Stimulated activated CD8-positive, alpha-beta memory T cell treated with anti-CD3 and anti-CD28 coated beads, Interleukin-4, amount 100 ng/mL, for 1 hour (primary cell): ENCODE measurements around the gene MYRIP.

Source experiments
- DNase-seq, 2 donors: peaks; one replicate each; pipeline ENCODE4 v3.0.0-alpha.2; 2020; ENCODE audit warnings: low read depth in 2 of 2, low spot score in 1 of 2

MYRIP gene

DNA sequence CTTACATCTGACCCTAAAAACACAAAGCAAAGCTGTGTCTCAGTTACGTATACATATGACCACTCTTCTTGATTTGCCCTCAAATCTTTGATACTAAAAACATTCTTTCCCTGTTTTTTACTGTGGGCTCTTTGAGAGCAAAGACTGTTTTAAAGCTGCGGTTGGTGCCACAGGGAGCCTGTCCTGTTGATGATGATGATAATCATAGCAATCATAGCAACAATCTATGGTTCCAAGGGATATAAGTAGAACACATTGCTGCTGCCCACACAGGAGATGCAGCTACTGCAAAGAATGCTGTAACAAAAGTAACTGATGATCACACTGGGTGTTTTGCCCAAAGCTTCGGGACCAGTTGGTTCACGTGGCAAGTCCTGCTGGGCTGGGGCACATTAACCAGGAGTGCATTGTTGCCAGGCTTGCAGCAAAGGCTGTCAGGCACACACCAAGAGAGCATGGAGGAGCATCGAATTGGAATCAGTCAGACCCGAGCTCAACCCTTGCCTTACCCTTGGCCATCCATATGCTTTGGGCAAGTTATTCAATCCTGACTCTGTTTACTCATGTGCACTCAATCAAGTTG, 368.7 kb downstream of the MYRIP start:
- no peak for DNase-seq

DNA sequence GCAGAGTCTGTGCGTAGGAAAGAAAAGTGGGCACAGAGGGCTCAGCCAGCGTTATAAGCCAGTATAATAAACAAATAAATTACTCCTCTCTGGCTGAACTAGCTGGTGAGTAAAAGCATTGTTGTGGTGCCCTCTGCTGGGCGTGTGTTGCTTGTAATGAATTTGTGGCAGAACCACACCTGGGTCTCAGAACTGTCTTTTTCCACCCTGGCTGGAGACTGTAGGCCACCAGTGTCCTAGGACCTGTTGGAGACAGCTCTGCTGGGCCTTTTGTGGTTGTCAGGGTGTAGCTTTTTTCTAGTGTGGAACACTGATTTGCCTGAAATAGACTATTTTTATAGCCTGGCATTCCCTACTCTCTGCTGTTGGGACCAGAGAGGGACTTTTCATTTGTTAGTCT, 369.6 kb downstream of the MYRIP start:
- DNase-seq, result peak in 1 of 2 donors; percentile 25

DNA sequence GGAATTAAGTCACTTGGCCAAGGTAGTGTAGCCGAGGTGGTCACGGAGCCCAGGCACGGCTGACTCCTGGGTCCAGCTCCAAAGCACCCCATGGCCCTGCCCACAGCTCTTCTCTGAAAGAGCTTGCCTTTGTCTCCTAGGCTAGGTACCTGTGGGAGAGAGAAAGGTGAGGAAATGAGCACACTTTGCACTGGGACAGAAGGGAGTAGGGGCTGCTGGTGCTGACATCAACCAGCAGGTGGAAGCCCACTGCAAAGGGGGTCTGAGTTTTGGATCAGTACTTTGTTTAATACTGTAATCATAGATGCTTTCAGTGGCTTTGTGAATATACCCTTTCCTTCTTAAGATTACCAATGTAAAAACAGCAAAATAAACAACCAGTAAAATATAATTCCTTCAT, 371.8 kb downstream of the MYRIP start:
- DNase-seq, result no peak

DNA sequence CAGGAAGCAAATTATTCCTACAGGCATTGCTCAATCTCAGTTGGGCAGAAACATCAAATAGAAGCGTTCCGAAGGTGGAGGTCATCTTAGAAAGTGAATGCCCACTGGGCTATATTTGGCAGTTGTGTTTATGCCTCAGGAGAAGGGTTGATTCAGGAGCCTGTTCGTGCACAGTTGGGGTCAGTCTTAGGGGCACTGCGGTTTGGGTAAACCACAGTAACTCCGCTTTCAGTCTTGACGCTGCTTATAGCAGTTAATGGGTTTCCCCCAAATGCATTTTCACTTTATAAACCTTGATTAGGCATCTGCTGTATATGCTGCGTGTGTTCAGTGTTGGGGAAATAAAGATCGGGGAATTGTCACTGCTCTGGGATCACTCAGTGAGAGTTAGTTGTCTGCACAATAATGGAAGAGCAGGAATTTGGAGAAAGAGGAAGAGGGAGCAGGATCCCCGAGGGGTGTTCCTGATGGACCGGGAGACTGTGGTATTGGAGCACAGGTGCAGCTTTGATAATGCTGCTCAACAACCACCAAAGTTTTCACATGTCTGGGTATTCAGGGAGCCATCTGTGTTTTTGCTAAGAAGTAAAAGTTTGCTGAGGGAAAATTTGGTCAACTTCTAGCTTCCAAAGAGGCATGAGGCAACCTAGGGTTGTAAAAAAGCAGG, 375.8 kb downstream of the MYRIP start:
- DNase-seq, result no peak

DNA sequence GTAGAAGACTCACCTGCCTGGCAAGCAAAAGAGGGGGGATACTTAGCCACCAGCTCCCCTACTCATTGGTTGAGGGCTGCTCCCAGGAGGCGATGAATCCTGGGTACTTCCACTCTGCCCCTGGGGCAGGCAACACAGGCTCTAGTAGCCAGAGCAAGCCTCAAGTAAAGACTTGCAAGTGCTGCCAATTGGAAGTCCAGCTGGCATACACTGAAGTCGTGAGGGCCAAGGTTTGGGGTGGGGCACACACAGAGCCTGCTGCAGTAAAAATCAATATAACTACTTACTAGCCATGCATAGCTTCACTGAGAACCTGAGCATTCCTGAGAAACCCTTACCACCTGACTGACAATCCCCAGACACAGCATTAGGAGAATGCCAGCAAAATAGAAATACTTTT, 377.1 kb downstream of the MYRIP start:
- DNase-seq, result no peak

DNA sequence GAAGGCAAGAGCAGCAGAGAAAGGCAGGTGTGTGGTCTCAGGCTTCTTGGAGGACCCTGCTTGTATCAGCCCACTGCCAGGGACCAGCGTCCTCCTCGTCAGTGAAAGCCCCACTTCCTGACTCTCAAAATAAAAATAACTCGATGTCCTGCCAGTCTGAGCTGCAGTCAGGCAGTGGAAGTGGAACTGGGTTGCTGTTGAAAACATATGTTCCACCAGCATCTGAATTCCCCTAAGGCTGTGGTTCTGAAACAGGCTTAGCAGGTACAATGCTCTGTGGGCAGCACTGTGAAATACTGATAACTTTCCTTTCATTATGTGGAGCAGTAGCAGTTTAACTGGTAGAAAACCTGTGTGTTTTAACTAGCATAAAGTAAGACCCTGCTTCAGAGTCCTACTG, 378.5 kb downstream of the MYRIP start:
- no peak for DNase-seq

DNA sequence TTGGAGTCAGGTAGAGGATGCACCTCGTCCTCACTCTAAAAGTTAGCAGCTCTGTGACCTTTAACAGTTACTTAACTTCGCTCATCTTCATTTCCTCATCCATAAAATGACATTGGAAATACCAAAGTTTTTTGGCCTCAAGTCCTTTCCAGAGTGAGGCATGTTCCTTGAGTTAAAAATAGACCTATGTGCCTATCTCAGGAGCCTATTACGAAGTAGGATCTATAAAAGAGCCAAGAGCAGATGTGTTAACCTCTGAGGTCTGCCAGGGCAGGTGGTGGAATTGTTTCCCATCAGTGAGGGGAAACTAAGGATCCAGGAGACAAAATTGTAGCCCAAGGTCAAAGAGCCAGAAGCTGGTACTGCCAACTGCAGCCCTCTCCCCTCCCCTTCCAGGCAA, 379.7 kb downstream of the MYRIP start:
- DNase-seq, result no peak

DNA sequence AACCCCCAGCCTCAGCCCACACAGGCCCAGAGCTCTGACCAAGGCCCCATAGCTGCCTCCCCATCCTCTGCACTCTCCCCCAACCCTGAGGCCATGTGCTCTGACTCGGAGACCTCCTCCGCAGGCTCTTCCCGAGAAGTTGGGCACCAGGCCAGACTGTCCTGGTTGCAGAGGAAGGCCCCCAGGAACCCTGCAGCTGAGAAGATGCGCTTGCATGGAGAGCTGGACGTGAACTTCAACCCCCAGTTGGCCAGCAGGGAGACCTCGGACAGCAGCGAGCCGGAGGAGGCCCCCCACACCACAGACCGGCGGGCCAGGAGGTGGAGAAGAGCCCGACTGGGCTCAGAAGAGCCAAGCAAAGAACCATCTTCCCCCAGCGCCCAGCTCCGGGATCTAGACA, 380.6 kb downstream of the MYRIP start:
- no peak for DNase-seq

DNA sequence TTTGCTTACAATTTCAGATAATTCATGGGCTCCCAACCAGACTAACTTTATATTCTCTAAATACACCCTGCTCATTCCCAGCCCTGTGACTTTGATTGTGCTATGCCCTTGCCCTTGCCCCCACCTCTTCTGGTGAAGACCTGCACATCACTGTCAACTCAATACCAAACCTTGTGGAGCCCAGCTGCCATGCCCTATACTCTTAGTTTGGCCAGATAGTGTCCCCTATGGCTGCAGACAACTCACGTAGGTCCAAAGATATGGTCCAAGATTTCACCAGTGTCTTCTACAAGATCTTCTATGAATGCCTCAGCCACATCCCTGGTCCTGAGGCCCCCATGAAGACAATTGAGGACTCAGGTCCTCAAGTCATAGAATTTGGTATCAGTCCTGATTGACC, 381.8 kb downstream of the MYRIP start:
- DNase-seq, result no peak

DNA sequence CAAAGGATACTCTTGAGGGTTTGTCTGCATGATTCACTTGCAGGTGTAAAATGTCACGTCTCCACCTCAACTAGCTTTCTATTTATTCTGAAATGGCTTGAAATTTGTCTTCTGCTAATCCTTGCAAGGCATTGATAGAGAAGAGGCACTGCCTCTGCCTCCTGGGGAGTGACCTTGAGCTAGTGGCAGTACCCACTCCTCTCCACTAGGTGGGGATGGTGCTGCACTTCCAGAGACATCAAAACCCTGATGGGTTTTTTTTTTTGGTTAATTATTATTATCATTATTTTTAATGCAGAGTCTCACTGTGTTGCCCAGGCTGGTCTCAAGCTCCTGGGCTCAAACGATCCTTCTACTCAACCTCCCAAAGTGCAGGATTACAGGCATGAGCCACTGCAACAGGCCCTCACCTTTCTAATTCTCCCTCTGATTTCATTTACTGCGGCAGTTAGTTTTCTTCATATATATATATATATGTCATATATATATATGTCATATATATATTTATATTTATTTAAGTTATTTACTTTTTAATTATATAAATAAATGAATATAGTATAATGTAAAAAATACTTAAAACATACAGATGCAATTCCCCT, 382.5 kb downstream of the MYRIP start:
- DNase-seq, result peak; percentile 13 to 29

DNA sequence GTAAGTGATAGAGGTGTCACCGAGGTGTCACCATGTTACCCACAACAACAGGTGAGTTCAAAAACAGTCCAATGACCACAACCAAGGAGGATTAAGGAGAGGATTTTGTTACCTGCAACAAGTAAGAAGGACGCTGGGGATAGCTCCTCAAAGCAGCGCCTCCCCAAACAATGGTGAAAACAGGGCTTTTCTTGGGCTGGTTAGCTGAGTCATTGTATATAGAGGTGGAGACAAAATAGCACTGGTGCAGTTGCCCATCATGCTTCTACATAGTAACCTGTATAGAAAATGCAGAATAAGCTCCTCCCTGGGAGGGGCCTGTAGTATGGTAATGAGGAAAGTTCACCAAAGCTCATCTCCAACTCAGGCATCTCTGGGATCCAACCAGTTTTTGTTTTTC, 383.2 kb downstream of the MYRIP start:
- no peak for DNase-seq

DNA sequence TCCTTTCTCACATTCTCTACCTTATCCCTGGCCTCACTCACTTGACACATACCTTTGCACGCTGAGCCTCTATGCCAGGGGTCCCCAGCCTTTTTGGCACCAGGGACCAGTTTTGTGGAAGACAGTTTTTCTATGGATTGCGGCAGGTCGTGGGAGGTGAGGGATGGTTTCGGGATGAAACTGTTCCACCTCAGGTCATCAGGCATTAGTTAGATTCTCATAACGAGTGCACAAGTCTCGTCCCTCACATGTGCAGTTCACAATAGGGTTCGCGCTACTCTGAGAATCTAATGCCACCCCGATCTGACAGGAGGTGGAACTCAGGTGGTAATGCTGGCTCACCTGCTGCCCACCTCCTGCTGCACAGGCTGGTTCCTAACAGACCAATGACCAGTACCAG, 387.6 kb downstream of the MYRIP start:
- no peak for DNase-seq

DNA sequence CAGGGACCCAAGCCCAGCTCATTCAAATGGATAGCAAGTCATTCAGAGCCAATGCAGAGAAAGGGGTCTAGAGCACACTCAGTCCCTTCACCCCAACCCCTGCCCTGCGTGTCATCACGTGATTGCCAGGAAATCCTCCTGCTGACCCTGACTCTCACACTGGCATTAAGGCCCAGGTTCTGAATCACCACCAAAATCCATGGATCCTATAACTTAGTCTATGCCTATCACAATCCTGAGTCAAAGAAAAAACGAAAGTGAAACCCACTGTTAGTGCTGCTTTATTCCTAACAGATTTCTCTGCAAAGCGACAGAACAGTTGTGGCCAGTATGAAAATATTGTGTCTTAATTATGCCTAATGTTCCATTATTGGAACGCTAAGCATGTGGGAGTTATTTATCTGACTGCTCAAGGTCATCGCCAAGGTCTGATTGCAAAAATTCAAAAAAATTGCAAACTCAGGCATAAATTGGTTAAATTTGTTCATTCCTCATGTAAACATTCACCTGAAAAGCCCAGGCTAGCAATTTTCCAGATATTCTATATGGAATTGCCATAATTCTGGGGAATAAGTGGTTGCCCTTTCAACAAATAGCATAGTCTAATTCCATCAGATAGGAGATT, 391.4 kb downstream of the MYRIP start:
- DNase-seq, result no peak

DNA sequence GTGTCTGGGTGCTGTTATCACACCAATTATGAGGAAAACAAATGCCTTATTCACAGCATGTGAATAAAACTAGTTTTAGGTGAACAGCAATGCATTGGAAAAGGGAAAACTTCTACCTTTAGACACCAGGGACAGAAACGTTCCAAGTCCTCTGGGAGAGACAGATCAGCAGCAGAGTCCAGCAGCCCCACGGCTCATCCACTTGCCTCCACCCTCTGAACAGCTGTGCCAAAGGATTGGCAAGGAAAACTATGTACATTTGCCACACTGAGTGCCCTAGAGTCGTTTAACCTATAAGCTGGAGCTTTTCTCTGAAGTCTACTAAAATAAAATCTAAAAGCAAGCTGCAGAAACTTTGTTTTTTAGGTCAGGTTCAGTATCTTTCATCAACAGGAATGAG, 392.4 kb downstream of the MYRIP start:
- no peak for DNase-seq

DNA sequence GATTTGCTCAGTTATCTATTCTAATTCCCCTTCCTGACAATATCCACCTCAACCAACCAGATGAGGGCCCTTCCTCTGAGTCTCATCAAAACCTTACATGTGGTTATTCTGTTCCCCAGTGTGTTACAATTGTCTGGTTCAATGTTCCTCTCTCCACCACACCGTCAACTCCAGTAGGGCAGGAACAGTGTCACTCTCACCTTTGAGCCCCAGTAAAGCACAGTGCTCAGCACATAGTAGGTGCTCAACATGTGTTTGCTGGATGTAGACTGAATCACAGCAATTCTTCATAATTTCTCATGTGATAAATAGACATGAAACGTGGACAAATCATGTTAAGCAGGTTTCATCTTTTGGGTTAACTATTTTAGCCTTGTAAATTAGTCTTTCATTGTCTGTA, 397.1 kb downstream of the MYRIP start:
- no peak for DNase-seq

DNA sequence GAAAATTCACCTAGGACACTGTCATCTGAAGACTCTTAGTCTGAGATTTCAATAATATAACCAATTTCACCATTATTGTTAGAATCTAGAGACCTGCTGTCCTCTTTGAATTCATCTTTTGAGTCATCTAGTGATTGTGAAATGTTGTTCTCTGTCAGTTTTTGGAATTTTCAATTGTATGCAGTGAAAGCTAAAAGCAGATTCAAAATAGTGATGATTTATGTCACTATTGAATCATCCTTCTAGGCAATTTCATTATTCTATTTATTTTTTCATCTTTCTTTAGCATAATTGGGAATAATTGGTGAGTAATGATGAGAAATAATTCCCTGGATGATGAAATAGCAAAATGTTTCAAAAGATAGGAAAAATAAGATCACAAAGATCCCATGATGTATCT, 398.4 kb downstream of the MYRIP start:
- no peak for DNase-seq

DNA sequence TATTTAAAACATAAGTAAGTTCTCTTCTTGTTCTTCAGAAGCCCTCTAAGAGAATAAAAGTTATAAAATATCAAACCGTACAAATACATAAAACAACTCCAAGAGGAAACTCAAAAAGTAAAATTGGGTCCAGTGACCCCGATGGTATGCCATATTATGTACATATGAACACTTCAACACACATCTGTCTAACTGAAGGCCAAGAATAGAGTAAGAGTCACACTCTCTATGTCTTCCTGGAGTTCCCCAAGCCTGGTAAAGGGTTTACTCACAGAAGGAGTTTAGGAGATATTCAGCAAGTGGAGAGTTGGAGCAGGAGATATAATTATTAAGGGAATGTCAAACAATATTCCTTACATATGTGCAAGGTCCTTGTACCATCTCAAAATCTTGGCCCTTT, 398.8 kb downstream of the MYRIP start:
- no peak for DNase-seq

DNA sequence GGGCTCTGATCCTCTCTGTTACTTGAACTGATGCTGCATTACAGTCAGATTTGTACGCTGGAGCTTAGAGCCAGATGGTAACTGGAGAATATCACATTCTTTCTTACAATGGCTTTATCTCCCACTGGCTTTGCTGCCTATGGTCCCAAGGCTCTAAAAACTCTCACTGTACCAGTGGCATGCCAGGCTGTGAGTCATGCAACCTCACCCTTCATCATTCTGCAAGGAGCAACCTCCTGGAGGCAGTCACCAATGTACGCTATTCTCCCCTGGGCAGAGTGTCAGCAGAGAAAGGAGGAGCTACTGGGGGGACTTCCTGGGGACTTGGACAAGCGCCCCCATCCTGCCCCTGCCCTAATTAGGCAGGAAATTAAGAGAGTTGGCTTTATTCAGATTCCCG, 402.2 kb downstream of the MYRIP start:
- no peak for DNase-seq

DNA sequence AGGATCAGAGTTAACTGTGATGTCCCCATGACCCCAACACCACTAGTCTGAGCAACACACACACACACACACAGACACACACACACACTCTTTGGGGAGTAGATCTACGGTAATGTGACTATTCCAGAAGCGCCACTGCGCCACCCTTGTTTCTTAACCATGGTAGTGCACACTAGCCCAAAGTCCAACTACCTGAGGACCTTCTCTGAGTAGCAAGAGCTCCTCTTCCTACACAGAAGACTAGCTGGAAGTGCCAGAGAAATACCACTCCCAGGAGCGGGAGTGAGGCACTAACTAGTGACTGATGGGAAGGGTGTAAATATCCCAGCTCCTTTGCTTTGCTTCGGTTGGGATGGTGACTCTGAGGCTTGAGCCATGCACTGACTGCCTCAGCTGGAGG, 404.1 kb downstream of the MYRIP start:
- no peak for DNase-seq

DNA sequence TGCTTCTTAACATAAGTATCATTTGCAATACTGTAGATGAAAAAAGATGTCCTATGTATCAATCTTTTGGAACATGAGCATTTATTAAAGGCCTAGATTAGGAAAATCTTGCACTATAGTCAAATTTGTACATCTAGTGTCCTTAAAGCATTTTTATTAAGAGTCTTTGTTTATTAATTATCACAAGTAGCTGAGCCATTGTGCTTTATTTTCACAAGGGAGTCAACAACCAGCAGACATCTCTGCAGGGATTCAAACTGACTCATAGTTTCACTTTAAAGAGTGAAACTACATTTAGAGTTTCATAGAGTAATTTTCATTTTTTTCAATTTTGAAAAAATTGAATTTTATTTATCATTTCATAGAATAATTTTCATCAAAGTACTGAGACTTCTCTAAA, 405.6 kb downstream of the MYRIP start:
- DNase-seq, result no peak

DNA sequence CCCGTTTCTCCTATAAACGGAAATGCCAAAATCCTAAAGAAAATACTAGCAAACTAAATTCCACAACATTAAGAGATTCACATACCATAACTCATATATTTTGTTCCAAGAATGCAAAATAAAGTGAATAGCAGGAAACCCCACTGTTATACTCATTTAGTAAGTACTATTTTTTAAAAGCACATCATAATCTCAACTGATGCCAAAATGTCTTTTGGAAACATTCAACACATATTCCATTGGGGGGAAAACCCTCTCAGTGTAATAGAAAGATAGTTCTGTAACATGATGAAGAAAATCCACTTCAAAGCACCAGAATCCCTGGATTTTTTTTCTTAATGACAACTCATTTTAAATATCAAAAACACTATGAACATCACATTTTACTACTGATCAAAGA, 407.1 kb downstream of the MYRIP start:
- DNase-seq, result no peak

DNA sequence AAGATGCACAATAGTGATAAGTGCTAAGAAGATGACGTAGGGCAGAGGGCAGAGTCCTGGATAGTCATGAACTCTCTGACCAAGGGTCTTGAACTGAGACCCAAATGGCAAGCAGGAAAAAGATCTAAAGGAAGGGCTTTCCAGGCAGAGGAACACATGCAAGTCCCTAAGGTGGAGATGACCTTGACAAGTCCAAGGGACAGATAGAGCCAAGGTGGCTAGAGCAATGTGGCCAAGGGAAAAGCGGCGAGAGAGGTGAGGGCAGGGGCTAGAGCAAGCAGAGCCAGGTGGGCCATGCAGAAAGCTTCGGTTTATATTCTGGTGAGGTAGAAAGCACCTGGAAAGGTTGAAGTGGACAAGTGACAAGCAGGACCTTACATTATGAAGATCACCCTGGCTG, 414.4 kb downstream of the MYRIP start:
- no peak for DNase-seq
